Measurements from ENCODE around the gene RAPGEF1. TPM values are rescaled to one million over a fixed set of nuclear protein-coding genes. Genes with fewer than 3 reads are reported as not detected.

Gene RAPGEF1
- total RNA-seq, 1 experiment from 2014 or later: 55.6 TPM

GRCh38 chr9:131611586-131612315 is 128.1 kb downstream of the RAPGEF1 start:
- Histone ChIP-seq H3T11ph (ENCODE audit: low read length) (no peak overlapping the region), H2BK15ac (ENCODE audit: low read depth, low read length) (no peak overlapping the region), H3K23me2 (ENCODE audit: insufficient read length, low read depth, low read length, poor library complexity, severe bottlenecking) (no peaks in the 10 kb centered on the region), H3K4me1 (ENCODE audit: insufficient read depth, low read length) (peaks cover 2% of the 10 kb centered on the region; the same call in 1 of the 2 replicates), H4K20me1 (ENCODE audit: control insufficient read depth, insufficient read depth, insufficient read length) (no peaks in the 10 kb centered on the region), H2AFZ (ENCODE audit: low read length) (no peak overlapping the region), H4K5ac (ENCODE audit: insufficient read length, low read depth, low read length) (no peak overlapping the region), H3K23ac (ENCODE audit: insufficient read length, low read depth, low read length) (no peak overlapping the region), H4K8ac (replicated peaks; ENCODE audit: insufficient read length, low read depth, low read length) (no peak overlapping the region), H3K27ac (ENCODE audit: insufficient read length, low read depth, low read length) (no peak overlapping the region), H2AK5ac (ENCODE audit: insufficient read length, low read length) (no peak overlapping the region), H2BK120ac (ENCODE audit: low read depth, low read length, poor library complexity, severe bottlenecking) (no peak overlapping the region), H3K18ac (ENCODE audit: insufficient read length, low read depth, low read length) (no peak overlapping the region), H4K91ac (ENCODE audit: insufficient read length, low read depth, low read length) (no peak overlapping the region), H2BK20ac (ENCODE audit: low read depth, low read length, poor library complexity, severe bottlenecking) (no peak overlapping the region), H3K79me2 (ENCODE audit: insufficient read depth, low read length) (no peaks in the 10 kb centered on the region), H2BK5ac (ENCODE audit: insufficient read length, low read length) (no peak overlapping the region), H3K9ac (ENCODE audit: extremely low read depth, insufficient read length, low read length) (no peak overlapping the region), H3K27me3 (ENCODE audit: insufficient read depth, low read length) (no peaks in the 10 kb centered on the region), H3K79me1 (ENCODE audit: insufficient read depth, low read depth, low read length, poor library complexity, severe bottlenecking) (no peaks in the 10 kb centered on the region), H3K4ac (ENCODE audit: low read depth, low read length) (no peak overlapping the region), H3K14ac (ENCODE audit: insufficient read depth, low read length) (no peak overlapping the region), H2BK12ac (ENCODE audit: insufficient read length, low read depth, low read length) (no peak overlapping the region), H3K4me2 (ENCODE audit: insufficient read depth, insufficient read length, low read length) (no peak overlapping the region), H3K56ac (ENCODE audit: insufficient read length, low read depth, low read length) (no peak overlapping the region), H3K9me3 (ENCODE audit: control insufficient read depth, low read depth, low read length) (no peaks in the 10 kb centered on the region)
- H3K9me3 Mint-ChIP-seq: no peaks in the 10 kb centered on the region
- TF ChIP-seq CTCF (conservative IDR thresholded peaks at IDR 0.05): no peak
- peaks cover 30% of the 10 kb centered on the region in 2 experiments for H3K4me1 Mint-ChIP-seq
- no peak for DNase-seq
- no peak overlapping the region for H3K27ac Mint-ChIP-seq
- H3K36me3 Mint-ChIP-seq (ENCODE audit: insufficient read depth in 1 of 3, low read depth in 3 of 3): peaks cover 6 to 10% (median 7%) of the 10 kb centered on the region in 3 experiments
- WGBS (ENCODE audit: extremely low coverage, insufficient read length, low lambda C conversion rate): no CpG with 5 or more reads among the region's 11 CpGs
- H3K4me3 Mint-ChIP-seq: no peak overlapping the region
- H3K27me3 Mint-ChIP-seq (ENCODE audit: low read depth): no peaks in the 10 kb centered on the region

Data from H9 (cell line).